HG03558 (cell line): ENCODE data around the gene POLR1E.
"Not testable (repeated sequence)": the region's sequence is repeated elsewhere in the genome, so short reads cannot be mapped to it uniquely, and the experiment has no call there.

Experiments used
- ATAC-seq: cut with Tn5 transposase; IDR thresholded peaks from one replicate; pipeline ENCODE4 v1.9.1; 2021; ENCODE audit warnings: moderate number of reproducible peaks; ENCODE audit not compliant: unreplicated experiment; ENCODE audit errors: extremely low read depth

Gene POLR1E

GRCh38 chr9:37499297-37499696 is 13.5 kb downstream of the POLR1E start:
- no peak for ATAC-seq

GRCh38 chr9:37501957-37502596 is 16.3 kb downstream of the POLR1E start:
- no peak for ATAC-seq

- no peak for ATAC-seq
These were observed 18.0 kb downstream of the POLR1E start for GRCh38 chr9:37503736-37504135.

- no peak for ATAC-seq
These were observed 18.9 kb downstream of the POLR1E start for GRCh38 chr9:37504605-37505004.

- ATAC-seq = no peak
These were observed 21.9 kb downstream of the POLR1E start for GRCh38 chr9:37507566-37508134.

- no peak for ATAC-seq
These were observed 22.5 kb downstream of the POLR1E start for GRCh38 chr9:37508135-37508833.

GRCh38 chr9:37508834-37509206 is 23.1 kb downstream of the POLR1E start:
- ATAC-seq = no peak

GRCh38 chr9:37509536-37509935 is 23.8 kb downstream of the POLR1E start:
- ATAC-seq = no peak

- ATAC-seq = not testable (repeated sequence)
These were observed 24.3 kb downstream of the POLR1E start for GRCh38 chr9:37510053-37510452.

- ATAC-seq = no peak
These were observed 25.6 kb downstream of the POLR1E start for GRCh38 chr9:37511016-37512010.

GRCh38 chr9:37512437-37512836 is 26.7 kb downstream of the POLR1E start:
- ATAC-seq = no peak

- ATAC-seq = not testable (repeated sequence)
These were observed 28.7 kb downstream of the POLR1E start for GRCh38 chr9:37514415-37514814.

GRCh38 chr9:37514999-37515398 is 29.3 kb downstream of the POLR1E start:
- no peak for ATAC-seq

- no peak for ATAC-seq
These were observed 30.0 kb downstream of the POLR1E start for GRCh38 chr9:37515620-37516258.

- no peak for ATAC-seq
These were observed 32.2 kb downstream of the POLR1E start for GRCh38 chr9:37517923-37518322.

GRCh38 chr9:37520641-37521040 is 34.9 kb downstream of the POLR1E start:
- ATAC-seq = no peak

- ATAC-seq = no peak
These were observed 35.4 kb downstream of the POLR1E start for GRCh38 chr9:37521111-37521510.

GRCh38 chr9:37522971-37523370 is 37.2 kb downstream of the POLR1E start:
- ATAC-seq = no peak

- ATAC-seq = no peak
These were observed 38.2 kb downstream of the POLR1E start for GRCh38 chr9:37523916-37524315.
